ENCODE data around the gene NKAP. TPM values are rescaled to one million over a fixed set of nuclear protein-coding genes. Genes with fewer than 3 reads are reported as not detected.

Gene NKAP
- polyA plus RNA-seq, 1 donor from 2014 or later: 6.3 TPM

GRCh38 chrX:119880076-119880475, 63.5 kb downstream of the NKAP start:
- Histone ChIP-seq H2AFZ (ENCODE audit: low read depth, low read length) (no peak overlapping the region), H3K36me3 (ENCODE audit: insufficient read depth, low read length) (no peaks in the 10 kb centered on the region), H3K9me2 (ENCODE audit: insufficient read depth, low read length) (no peaks in the 10 kb centered on the region), H3F3A (ENCODE audit: insufficient read depth, low read length, poor library complexity, severe bottlenecking) (no peaks in the 10 kb centered on the region), H3K9me3 (ENCODE audit: low read length) (no peaks in the 10 kb centered on the region), H3K79me2 (replicated peaks; ENCODE audit: insufficient read depth, low read length) (no peaks in the 10 kb centered on the region), H3K9ac (ENCODE audit: low read length) (no peak overlapping the region), H3K27me3 (ENCODE audit: insufficient read depth, low read depth, low read length) (no peaks in the 10 kb centered on the region), H3K4me3 (ENCODE audit: low read length) (no peak overlapping the region), H3K27ac (ENCODE audit: low read length) (no peak overlapping the region), H3K4me2 (ENCODE audit: low read length) (no peak overlapping the region), H4K20me1 (ENCODE audit: insufficient read depth) (no peaks in the 10 kb centered on the region)
- TF ChIP-seq REST (IDR thresholded peaks at IDR 0.05; ENCODE audit: borderline replicate concordance) (no peak), RAD21 (conservative IDR thresholded peaks at IDR 0.05) (no peak), MXI1 (conservative IDR thresholded peaks at IDR 0.05; ENCODE audit: poor library complexity, severe bottlenecking) (no peak), SMC3 (conservative IDR thresholded peaks at IDR 0.05; ENCODE audit: poor library complexity) (no peak), EP300 (conservative IDR thresholded peaks at IDR 0.05; ENCODE audit: poor library complexity, severe bottlenecking) (no peak), POLR2AphosphoS5 (IDR thresholded peaks at IDR 0.05) (no peak), EZH2 (IDR thresholded peaks at IDR 0.05; ENCODE audit: borderline replicate concordance, insufficient read depth, low read length, poor library complexity, severe bottlenecking) (no peak), TAF1 (IDR thresholded peaks at IDR 0.05; ENCODE audit: low read depth) (no peak)

GRCh38 chrX:119878740-119879139, 64.8 kb downstream of the NKAP start:
- no peak overlapping the region for H3K4me3 ChIP-seq (ENCODE audit: low read length)

More at GRCh38 chrX:119878740-119879139, 64.8 kb downstream of the NKAP start:
- Histone ChIP-seq H3F3A (ENCODE audit: insufficient read depth, low read length, poor library complexity, severe bottlenecking) (no peaks in the 10 kb centered on the region), H4K20me1 (ENCODE audit: insufficient read depth) (no peaks in the 10 kb centered on the region), H3K9me2 (ENCODE audit: insufficient read depth, low read length) (no peaks in the 10 kb centered on the region), H3K4me2 (ENCODE audit: low read length) (no peak overlapping the region), H3K79me2 (replicated peaks; ENCODE audit: insufficient read depth, low read length) (no peaks in the 10 kb centered on the region), H3K27me3 (ENCODE audit: insufficient read depth, low read depth, low read length) (no peaks in the 10 kb centered on the region), H2AFZ (ENCODE audit: low read depth, low read length) (no peak overlapping the region), H3K36me3 (ENCODE audit: insufficient read depth, low read length) (no peaks in the 10 kb centered on the region), H3K27ac (ENCODE audit: low read length) (no peak overlapping the region), H3K9me3 (ENCODE audit: low read length) (no peaks in the 10 kb centered on the region), H3K9ac (ENCODE audit: low read length) (no peak overlapping the region)
- no peak for TF ChIP-seq REST (IDR thresholded peaks at IDR 0.05; ENCODE audit: borderline replicate concordance)
- no peak for TF ChIP-seq POLR2AphosphoS5 (IDR thresholded peaks at IDR 0.05)
- TF ChIP-seq MXI1 (conservative IDR thresholded peaks at IDR 0.05; ENCODE audit: poor library complexity, severe bottlenecking): no peak
- TF ChIP-seq SMC3 (conservative IDR thresholded peaks at IDR 0.05; ENCODE audit: poor library complexity): no peak
- TF ChIP-seq EP300 (conservative IDR thresholded peaks at IDR 0.05; ENCODE audit: poor library complexity, severe bottlenecking): no peak
- TF ChIP-seq EZH2 (IDR thresholded peaks at IDR 0.05; ENCODE audit: borderline replicate concordance, insufficient read depth, low read length, poor library complexity, severe bottlenecking): no peak
- TF ChIP-seq, protein P1, sequence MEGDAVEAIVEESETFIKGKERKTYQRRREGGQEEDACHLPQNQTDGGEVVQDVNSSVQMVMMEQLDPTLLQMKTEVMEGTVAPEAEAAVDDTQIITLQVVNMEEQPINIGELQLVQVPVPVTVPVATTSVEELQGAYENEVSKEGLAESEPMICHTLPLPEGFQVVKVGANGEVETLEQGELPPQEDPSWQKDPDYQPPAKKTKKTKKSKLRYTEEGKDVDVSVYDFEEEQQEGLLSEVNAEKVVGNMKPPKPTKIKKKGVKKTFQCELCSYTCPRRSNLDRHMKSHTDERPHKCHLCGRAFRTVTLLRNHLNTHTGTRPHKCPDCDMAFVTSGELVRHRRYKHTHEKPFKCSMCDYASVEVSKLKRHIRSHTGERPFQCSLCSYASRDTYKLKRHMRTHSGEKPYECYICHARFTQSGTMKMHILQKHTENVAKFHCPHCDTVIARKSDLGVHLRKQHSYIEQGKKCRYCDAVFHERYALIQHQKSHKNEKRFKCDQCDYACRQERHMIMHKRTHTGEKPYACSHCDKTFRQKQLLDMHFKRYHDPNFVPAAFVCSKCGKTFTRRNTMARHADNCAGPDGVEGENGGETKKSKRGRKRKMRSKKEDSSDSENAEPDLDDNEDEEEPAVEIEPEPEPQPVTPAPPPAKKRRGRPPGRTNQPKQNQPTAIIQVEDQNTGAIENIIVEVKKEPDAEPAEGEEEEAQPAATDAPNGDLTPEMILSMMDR (IDR thresholded peaks at IDR 0.05; ENCODE audit: poor library complexity, severe bottlenecking): no peak
- no peak for TF ChIP-seq TAF1 (IDR thresholded peaks at IDR 0.05; ENCODE audit: low read depth)
- no peak for TF ChIP-seq RAD21 (conservative IDR thresholded peaks at IDR 0.05)
